Panc1 (cell line): Measurements from ENCODE around the gene CRIP2. TPM values are rescaled to one million over a fixed set of nuclear protein-coding genes. Genes with fewer than 3 reads are reported as not detected.

ENCODE experiments used
- ATAC-seq: fragments of 200-7000 bp; cut with Tn5 transposase; 2 replicates; pipeline ENCODE4 v1.9.1; 2020; ENCODE audit warnings: mild to moderate bottlenecking, moderate library complexity
- BruUV-seq: library from RNA; stranded (reverse); fragments of 400-500 nt; replicated peaks from 2 replicates; lab custom pipeline; 2021; lab: Mats Ljungman, UMichigan
- CTCF ChIA-PET: fragments of 300-600 bp; sonication (Branson Sonifier 250); formaldehyde crosslinking; loops from one replicate; lab custom pipeline; 2022; ENCODE audit warnings: antibody characterized with exemption; lab: Charles Lee
- POLR2A ChIA-PET: fragments of 300-600 bp; sonication (Branson Sonifier 250); formaldehyde crosslinking; loops from one replicate; lab custom pipeline; 2022; ENCODE audit warnings: antibody characterized with exemption; lab: Charles Lee
- DNase-seq: peaks from one replicate; pipeline ENCODE4 v3.0.0-alpha.2; 2010; ENCODE audit warnings: low read depth, low spot score
- H3K27ac ChIP-seq: 2 replicates; pipeline ENCODE4 v1.5.1; 2011; ENCODE audit warnings: mild to moderate bottlenecking, low read length, inconsistent platforms
- H3K27me3 ChIP-seq: fragments of 200-500 bp; sonication (Bioruptor generic); 2 replicates; pipeline ENCODE4 v1.6.0; 2014; ENCODE audit warnings: low read length, inconsistent platforms; ENCODE audit not compliant: control insufficient read depth, insufficient read depth
- H3K36me3 ChIP-seq: fragments of 200-500 bp; sonication (Bioruptor generic); 2 replicates; pipeline ENCODE4 v1.5.1; 2014; ENCODE audit warnings: inconsistent platforms, mild to moderate bottlenecking, low read length, moderate library complexity; ENCODE audit not compliant: control insufficient read depth, insufficient read depth
- H3K4me1 ChIP-seq: 2 replicates; pipeline ENCODE4 v1.5.1; 2011; ENCODE audit warnings: inconsistent platforms, mild to moderate bottlenecking, low read length, moderate library complexity; ENCODE audit not compliant: control insufficient read depth, insufficient read depth
- H3K4me3 ChIP-seq, 2 experiments: 2 replicates each; pipeline ENCODE4 v1.5.1; 2011 to 2012; ENCODE audit warnings: low read depth in 2 of 2, low read length in 2 of 2, mild to moderate bottlenecking in 2 of 2, inconsistent platforms in 1 of 2, moderate library complexity in 1 of 2
- H3K9me3 ChIP-seq: fragments of 200-500 bp; sonication (Bioruptor generic); 2 replicates; pipeline ENCODE4 v1.5.1; 2014; ENCODE audit warnings: low read depth, mild to moderate bottlenecking, inconsistent platforms, low read length, moderate library complexity; ENCODE audit not compliant: control insufficient read depth, insufficient read depth
- POLR2AphosphoS5 ChIP-seq: IDR thresholded peaks from 2 replicates; pipeline ENCODE4 v1.6.1; 2012; ENCODE audit warnings: mild to moderate bottlenecking, low read depth, low read length, moderate library complexity
- REST ChIP-seq, 2 experiments: IDR thresholded peaks; 2 replicates each; pipeline ENCODE4 v1.6.1; 2011 to 2012; ENCODE audit warnings: low read depth in 2 of 2, control low read depth in 1 of 2, low read length in 1 of 2, mild to moderate bottlenecking in 1 of 2, moderate library complexity in 1 of 2; ENCODE audit not compliant: insufficient read depth in 1 of 2
- SIN3A ChIP-seq: IDR thresholded peaks from 2 replicates; pipeline ENCODE4 v1.6.1; 2012; ENCODE audit warnings: low read depth, mild to moderate bottlenecking, low read length, moderate library complexity, borderline replicate concordance; ENCODE audit not compliant: insufficient read depth
- TCF7L2 ChIP-seq: IDR thresholded peaks from 2 replicates; pipeline ENCODE4 v1.6.1; 2011; ENCODE audit warnings: mild to moderate bottlenecking, low read depth, low read length, inconsistent platforms
- in situ Hi-C: cut with HindIII; loops from 2 replicates; pipeline ENCODE4 v1.10.0; 2016; ENCODE audit warnings: low sequenced_read_pairs, low pct_unique_long_range_greater_than_20kb
- intact Hi-C: fragments of 100-400 bp; cut with micrococcal nuclease; formaldehyde crosslinking; loops from one replicate; pipeline ENCODE4 v1.10.0; 2022; ENCODE audit not compliant: unreplicated experiment
- total RNA-seq: library from RNA; stranded (reverse); gene quantifications from one replicate; pipeline ENCODE4 v1.2.1, GENCODE V29; 2021; ENCODE audit not compliant: unreplicated experiment
- TF ChIP-seq, protein P1 (sequence below): fragments of 450-650 bp; IDR thresholded peaks from 2 replicates; pipeline ENCODE4 v1.5.1; 2017; ENCODE audit warnings: mild to moderate bottlenecking

Gene CRIP2
- total RNA-seq, 1 experiment from 2014 or later: 280 TPM

DNA sequence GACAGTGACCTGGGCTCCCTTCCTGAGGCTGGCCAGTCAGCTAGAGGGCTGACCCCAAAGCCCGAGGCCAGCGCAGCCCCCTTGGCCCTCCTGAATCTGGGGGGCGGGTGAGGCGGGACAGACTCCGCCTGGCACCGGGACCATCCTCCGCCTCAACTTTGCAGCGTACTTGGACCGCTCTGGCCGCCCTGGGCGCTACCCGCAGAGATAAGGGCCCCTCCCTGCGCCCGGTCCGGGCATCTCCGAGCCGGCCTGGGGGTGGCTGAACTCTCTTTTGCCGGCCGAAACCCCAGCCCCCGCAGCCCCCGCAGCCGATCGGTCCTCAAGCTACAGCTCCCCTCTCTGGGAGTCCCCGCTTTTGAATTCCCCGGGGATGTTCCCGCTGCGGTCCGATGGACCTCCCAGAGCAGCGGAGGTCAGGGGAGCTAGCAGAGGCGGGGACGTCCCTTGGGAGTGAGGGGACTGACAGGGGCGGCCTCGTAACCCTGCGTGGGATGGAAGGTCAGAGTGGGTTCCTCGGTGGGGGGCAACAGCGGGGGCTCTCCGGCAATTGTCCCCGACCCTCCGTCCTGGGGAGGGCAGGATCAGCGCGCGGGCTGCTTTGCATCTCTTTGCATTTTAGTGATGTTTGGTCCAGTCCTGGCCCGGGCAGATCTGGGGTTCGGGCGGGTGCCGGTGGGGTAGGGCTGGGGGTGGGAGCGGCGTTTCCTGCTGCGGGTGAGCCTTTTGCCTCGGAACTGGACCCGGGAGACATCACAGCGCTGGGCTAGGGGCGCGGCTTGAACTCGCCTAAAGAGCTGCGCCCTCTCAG, 11.7 kb downstream of the CRIP2 start, which contains the start of gene CRIP1:
Gene CRIP1 (plus strand): TSS at position 724 of the 811 bp plus-strand sequence. CDS start 374 bp downstream, outside the sequence.
- in situ Hi-C loops: no loop called here
- CTCF ChIA-PET: interaction anchor here (1.5 kb wide), 1 partner anchor 17 kb away, joined by 3 read pairs; no protein-coding TSS in a partner anchor
- Histone ChIP-seq H3K4me3 (peak within 1 kb of the TSS; percentile 58 to 67), H3K27me3 (no peaks in the 10 kb centered on the region), H3K36me3 (no peaks in the 10 kb centered on the region; the same call in 1 of the 2 replicates), H3K27ac (peak within 1 kb of the TSS; percentile 80), H3K4me1 (peaks cover 41% of the 10 kb centered on the region), H3K9me3 (no peaks in the 10 kb centered on the region)
- POLR2A ChIA-PET: no interaction called here
- ATAC-seq (no peak), DNase-seq (no peak)
- TF ChIP-seq SIN3A: no peak
- no peak for TF ChIP-seq POLR2AphosphoS5
- no peak for TF ChIP-seq REST (IDR thresholded peaks at IDR 0.05; ENCODE audit: insufficient read depth in 1 of 2, low read depth in 2 of 2, low read length in 1 of 2)
- TF ChIP-seq, protein P1, sequence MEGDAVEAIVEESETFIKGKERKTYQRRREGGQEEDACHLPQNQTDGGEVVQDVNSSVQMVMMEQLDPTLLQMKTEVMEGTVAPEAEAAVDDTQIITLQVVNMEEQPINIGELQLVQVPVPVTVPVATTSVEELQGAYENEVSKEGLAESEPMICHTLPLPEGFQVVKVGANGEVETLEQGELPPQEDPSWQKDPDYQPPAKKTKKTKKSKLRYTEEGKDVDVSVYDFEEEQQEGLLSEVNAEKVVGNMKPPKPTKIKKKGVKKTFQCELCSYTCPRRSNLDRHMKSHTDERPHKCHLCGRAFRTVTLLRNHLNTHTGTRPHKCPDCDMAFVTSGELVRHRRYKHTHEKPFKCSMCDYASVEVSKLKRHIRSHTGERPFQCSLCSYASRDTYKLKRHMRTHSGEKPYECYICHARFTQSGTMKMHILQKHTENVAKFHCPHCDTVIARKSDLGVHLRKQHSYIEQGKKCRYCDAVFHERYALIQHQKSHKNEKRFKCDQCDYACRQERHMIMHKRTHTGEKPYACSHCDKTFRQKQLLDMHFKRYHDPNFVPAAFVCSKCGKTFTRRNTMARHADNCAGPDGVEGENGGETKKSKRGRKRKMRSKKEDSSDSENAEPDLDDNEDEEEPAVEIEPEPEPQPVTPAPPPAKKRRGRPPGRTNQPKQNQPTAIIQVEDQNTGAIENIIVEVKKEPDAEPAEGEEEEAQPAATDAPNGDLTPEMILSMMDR: no peak; the same call in 1 of the 2 replicates
- no peak for TF ChIP-seq TCF7L2
- intact Hi-C loops: loop anchor here (10.0 kb wide), 1 partner anchor 112 kb away; no protein-coding TSS in a partner anchor
- BruUV-seq: no TSS peak

GRCh38 chr14:105486974-105487448, 12.4 kb downstream of the CRIP2 start:
- BruUV-seq: no TSS peak
- TF ChIP-seq SIN3A (peak; percentile 44; the same call in 1 of the 2 replicates), REST (IDR thresholded peaks at IDR 0.05; ENCODE audit: insufficient read depth in 1 of 2, low read depth in 2 of 2, low read length in 1 of 2) (no peak), POLR2AphosphoS5 (peak; percentile 91)
- TF ChIP-seq, protein P1: no peak
- ChIA-PET CTCF (interaction anchor here (1.5 kb wide), 1 partner anchor 18 kb away, joined by 3 read pairs; no protein-coding TSS in a partner anchor), POLR2A (no interaction called here)
- ATAC-seq (no peak), DNase-seq (no peak)
- Histone ChIP-seq H3K36me3 (no peaks in the 10 kb centered on the region; the same call in 1 of the 2 replicates), H3K27me3 (no peaks in the 10 kb centered on the region), H3K9me3 (no peaks in the 10 kb centered on the region), H3K4me1 (peaks cover 39% of the 10 kb centered on the region), H3K27ac (peak overlapping the region; percentile 80), H3K4me3 (peak overlapping the region; percentile 58 to 67)
- in situ Hi-C loops (no loop called here), intact Hi-C loops (loop anchor here (10.0 kb wide), 1 partner anchor 112 kb away; no protein-coding TSS in a partner anchor)
